HCT116 (cell line): ENCODE data around the gene HERC2. TPM values are rescaled to one million over a fixed set of nuclear protein-coding genes. Genes with fewer than 3 reads are reported as not detected.

ENCODE experiments used
- ATAC-seq: fragments of 200-7000 bp; cut with Tn5 transposase; 2 replicates; pipeline ENCODE4 v1.9.1; 2020; ENCODE audit warnings: mild to moderate bottlenecking, moderate library complexity
- BruUV-seq: library from RNA; stranded (reverse); fragments of 400-500 nt; replicated peaks from 2 replicates; lab custom pipeline; 2021; lab: Mats Ljungman, UMichigan
- CTCF ChIA-PET: fragments of 300-600 bp; sonication (Branson Sonifier 250); formaldehyde crosslinking; loops from one replicate; lab custom pipeline; 2021; ENCODE audit warnings: antibody characterized with exemption; lab: Charles Lee
- POLR2A ChIA-PET: fragments of 300-600, 350-600 bp; sonication (Branson Sonifier 250); formaldehyde crosslinking; loops from one replicate; lab custom pipeline; 2021; ENCODE audit warnings: antibody characterized with exemption; lab: Charles Lee
- RAD21 ChIA-PET, 2 experiments: fragments of 300-600 bp; sonication (Branson Sonifier 250); formaldehyde crosslinking; loops; one replicate each; lab custom pipeline; 2023; ENCODE audit warnings: low total read pairs in 2 of 2; ENCODE audit not compliant: uncharacterized antibody in 2 of 2, unreplicated experiment in 2 of 2, low non-redundant PET in 1 of 2; lab: Charles Lee
- DNase-seq: peaks from one replicate; pipeline ENCODE4 v3.0.0-alpha.2; 2010; ENCODE audit warnings: low read depth, low spot score
- H2AFZ ChIP-seq: fragments of 200-600 bp; shearing (Covaris generic), sonication (generic); 2 replicates; pipeline ENCODE4 v1.6.1; 2017; ENCODE audit warnings: low read depth, mixed run types, mixed read lengths, antibody characterized with exemption, low read length; ENCODE audit not compliant: poor library complexity, severe bottlenecking
- H3K27ac ChIP-seq: 2 replicates; pipeline ENCODE4 v1.5.1; 2012; ENCODE audit warnings: low read depth, low read length
- H3K27me3 ChIP-seq: fragments of 200-600 bp; sonication (generic); 2 replicates; pipeline ENCODE4 v1.6.1; 2016; ENCODE audit warnings: mixed run types, low read length, mixed read lengths; ENCODE audit not compliant: insufficient read depth
- H3K36me3 ChIP-seq, 2 experiments: fragments of 200-500 bp in 1 of 2; fragments of 200-600 bp in 1 of 2; sonication (Bioruptor generic) in 1 of 2; sonication (generic) in 1 of 2; 2 replicates each; pipeline versions ENCODE4 v1.5.1 to v1.6.1; 2014 to 2016; ENCODE audit warnings: low read length in 2 of 2, inconsistent platforms in 1 of 2, mixed read lengths in 1 of 2, mixed run types in 1 of 2; ENCODE audit not compliant: insufficient read depth in 2 of 2, control insufficient read depth in 1 of 2
- H3K4me1 ChIP-seq, 2 experiments: fragments of 200-600 bp in 1 of 2; sonication (generic) in 1 of 2; 2 replicates each; pipeline versions ENCODE4 v1.5.1 to v1.6.1; 2012 to 2017; ENCODE audit warnings: low read length in 2 of 2, inconsistent platforms in 1 of 2, mild to moderate bottlenecking in 1 of 2, mixed read lengths in 1 of 2, mixed run types in 1 of 2, moderate library complexity in 1 of 2; ENCODE audit not compliant: insufficient read depth in 2 of 2, control insufficient read depth in 1 of 2
- H3K4me2 ChIP-seq: fragments of 200-600 bp; sonication (generic); 2 replicates; pipeline ENCODE4 v1.6.1; 2017; ENCODE audit warnings: mixed run types, low read length, mixed read lengths
- H3K4me3 ChIP-seq, 2 experiments: fragments of 200-600 bp in 1 of 2; sonication (generic) in 1 of 2; replicated peaks in 1 of 2; 2 replicates each; pipeline ENCODE4 v1.5.1; 2011 to 2016; ENCODE audit warnings: low read length in 2 of 2, control low read depth in 1 of 2, low read depth in 1 of 2, mild to moderate bottlenecking in 1 of 2, mixed read lengths in 1 of 2, mixed run types in 1 of 2
- H3K79me2 ChIP-seq: fragments of 200-600 bp; sonication (generic); 2 replicates; pipeline ENCODE4 v1.6.1; 2017; ENCODE audit warnings: mild to moderate bottlenecking, mixed run types, low read length, moderate library complexity, mixed read lengths; ENCODE audit not compliant: insufficient read depth
- H3K9ac ChIP-seq: fragments of 200-600 bp; sonication (generic); 2 replicates; pipeline ENCODE4 v1.6.1; 2016; ENCODE audit warnings: low read length, mixed read lengths
- H3K9me2 ChIP-seq: fragments of 200-600 bp; sonication (generic), shearing (Covaris generic); 2 replicates; pipeline ENCODE4 v1.6.1; 2017; ENCODE audit warnings: mixed run types, mild to moderate bottlenecking, moderate library complexity; ENCODE audit not compliant: insufficient read depth
- H3K9me3 ChIP-seq, 2 experiments: fragments of 200-500 bp in 1 of 2; fragments of 200-600 bp in 1 of 2; sonication (Bioruptor generic) in 1 of 2; sonication (generic) in 1 of 2; 2 replicates each; pipeline ENCODE4 v1.6.1; 2014 to 2017; ENCODE audit warnings: low read length in 2 of 2, mixed read lengths in 2 of 2, inconsistent platforms in 1 of 2, low read depth in 1 of 2, mild to moderate bottlenecking in 1 of 2, mixed run types in 1 of 2, moderate library complexity in 1 of 2; ENCODE audit not compliant: control insufficient read depth in 1 of 2, insufficient read depth in 1 of 2
- H4K20me1 ChIP-seq: fragments of 200-600 bp; sonication (generic), shearing (Covaris generic); 2 replicates; pipeline ENCODE4 v1.6.1; 2017; ENCODE audit warnings: mixed run types, mild to moderate bottlenecking, moderate library complexity; ENCODE audit not compliant: insufficient read depth
- ATF3 ChIP-seq: IDR thresholded peaks from 2 replicates; pipeline ENCODE4 v1.6.1; 2012
- CBX3 ChIP-seq: IDR thresholded peaks from 2 replicates; pipeline ENCODE4 v1.6.1; 2012; ENCODE audit warnings: low read depth
- CEBPB ChIP-seq: IDR thresholded peaks from 2 replicates; pipeline ENCODE4 v1.6.1; 2012; ENCODE audit warnings: low read depth
- CTCF ChIP-seq, 3 experiments: fragments of 200-600 bp in 1 of 3; sonication (generic) in 1 of 3; IDR thresholded peaks in 2 of 3; conservative IDR thresholded peaks in 1 of 3; 2 replicates each; pipeline ENCODE4 v1.5.1; 2012 to 2017; ENCODE audit warnings: low read depth in 2 of 3, low read length in 2 of 3, antibody characterized with exemption in 1 of 3, borderline replicate concordance in 1 of 3, control low read depth in 1 of 3, mild to moderate bottlenecking in 1 of 3, mixed read lengths in 1 of 3, mixed run types in 1 of 3, moderate library complexity in 1 of 3; ENCODE audit not compliant: insufficient read depth in 1 of 3
- EGR1 ChIP-seq: IDR thresholded peaks from 2 replicates; pipeline ENCODE4 v1.6.1; 2012; ENCODE audit warnings: low read depth
- ELF1 ChIP-seq: IDR thresholded peaks from 2 replicates; pipeline ENCODE4 v1.6.1; 2012; ENCODE audit warnings: low read depth, borderline replicate concordance
- EZH2 ChIP-seq: fragments of 200-600 bp; sonication (generic); IDR thresholded peaks from 2 replicates; pipeline ENCODE4 v1.6.1; 2017; ENCODE audit warnings: antibody characterized with exemption, mixed run types
- EZH2phosphoT487 ChIP-seq: fragments of 200-600 bp; IDR thresholded peaks from 2 replicates; pipeline ENCODE4 v1.6.1; 2018; ENCODE audit warnings: antibody characterized with exemption, borderline replicate concordance
- FOSL1 ChIP-seq: IDR thresholded peaks from 2 replicates; pipeline ENCODE4 v1.6.1; 2012; ENCODE audit warnings: low read depth
- JUND ChIP-seq: IDR thresholded peaks from 2 replicates; pipeline ENCODE4 v1.6.1; 2012
- MAX ChIP-seq: IDR thresholded peaks from 2 replicates; pipeline ENCODE4 v1.6.1; 2012
- POLR2AphosphoS5 ChIP-seq: IDR thresholded peaks from 2 replicates; pipeline ENCODE4 v1.6.1; 2011; ENCODE audit warnings: mild to moderate bottlenecking, low read depth, low read length, moderate library complexity
- RAD21 ChIP-seq: IDR thresholded peaks from 2 replicates; pipeline ENCODE4 v1.6.1; 2012; ENCODE audit warnings: low read depth, mild to moderate bottlenecking
- SP1 ChIP-seq: IDR thresholded peaks from 2 replicates; pipeline ENCODE4 v1.6.1; 2012; ENCODE audit warnings: low read depth
- SRF ChIP-seq: IDR thresholded peaks from 2 replicates; pipeline ENCODE4 v1.6.1; 2012; ENCODE audit warnings: low read depth
- TCF7L2 ChIP-seq: IDR thresholded peaks from 2 replicates; pipeline ENCODE4 v1.7.0; 2011; ENCODE audit warnings: borderline replicate concordance, inconsistent platforms; ENCODE audit not compliant: insufficient read depth, insufficient read length; ENCODE audit errors: extremely low read depth
- ZBTB33 ChIP-seq: IDR thresholded peaks from 2 replicates; pipeline ENCODE4 v1.6.1; 2011; ENCODE audit warnings: mild to moderate bottlenecking, low read length, moderate library complexity; ENCODE audit not compliant: insufficient replicate concordance; ENCODE audit errors: extremely low read depth
- ZFX ChIP-seq: fragments of 450-650 bp; IDR thresholded peaks from 2 replicates; pipeline ENCODE4 v1.6.1; 2017
- ZNF274 ChIP-seq: fragments of 200-500 bp; sonication (Bioruptor generic); IDR thresholded peaks from 2 replicates; pipeline ENCODE4 v1.6.1; 2014; ENCODE audit warnings: mild to moderate bottlenecking, low read depth, low read length, inconsistent platforms
- intact Hi-C: fragments of 100-400 bp; cut with micrococcal nuclease; formaldehyde crosslinking; loops from 2 replicates; pipeline ENCODE4 v1.10.0; 2022
- total RNA-seq: library from RNA; stranded (reverse); gene quantifications from one replicate; pipeline ENCODE4 v1.2.1, GENCODE V29; 2021; ENCODE audit not compliant: unreplicated experiment
- TF ChIP-seq, protein P1 (sequence below): IDR thresholded peaks from 2 replicates; pipeline ENCODE4 v1.6.1; 2012; ENCODE audit warnings: low read depth

The HERC2 gene
- total RNA-seq, 1 experiment from 2014 or later: 55.5 TPM

DNA sequence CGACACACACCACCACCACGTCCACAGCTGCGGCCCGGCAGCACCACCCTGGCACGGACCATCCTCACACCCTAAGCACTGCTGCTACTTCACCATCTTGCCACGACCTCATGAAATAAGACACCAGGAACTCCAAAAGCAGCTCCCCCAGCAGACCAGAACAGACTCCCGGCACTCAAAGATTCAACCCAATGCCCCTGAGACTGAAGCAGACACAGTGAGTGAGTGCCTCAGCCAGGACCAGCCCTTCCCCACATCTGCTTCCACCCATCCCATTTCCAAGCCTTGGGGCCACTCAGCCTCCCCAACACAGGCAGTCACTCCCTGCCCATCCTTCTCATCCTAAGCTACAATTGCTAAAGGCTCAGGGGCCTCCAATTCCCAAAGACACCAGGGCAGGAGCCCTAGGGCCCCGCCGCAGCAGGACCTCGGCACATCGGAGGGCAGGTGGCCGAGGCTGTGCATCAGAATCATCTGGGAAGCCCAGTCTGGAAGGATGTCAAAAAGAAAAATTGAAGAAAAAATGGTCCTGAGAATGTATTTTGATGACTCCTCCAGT lies 204.5 kb downstream of the HERC2 start:
- Histone ChIP-seq H3K4me3 (no peak overlapping the region), H3K27me3 (no peaks in the 10 kb centered on the region), H3K27ac (no peak overlapping the region)
- RAD21 ChIA-PET: no interaction called here
- intact Hi-C loops: no loop called here
- DNase-seq: no peak
- TF ChIP-seq RAD21: no peak
- no peak for TF ChIP-seq POLR2AphosphoS5
- TF ChIP-seq ELF1: no peak
- TF ChIP-seq, protein P1, sequence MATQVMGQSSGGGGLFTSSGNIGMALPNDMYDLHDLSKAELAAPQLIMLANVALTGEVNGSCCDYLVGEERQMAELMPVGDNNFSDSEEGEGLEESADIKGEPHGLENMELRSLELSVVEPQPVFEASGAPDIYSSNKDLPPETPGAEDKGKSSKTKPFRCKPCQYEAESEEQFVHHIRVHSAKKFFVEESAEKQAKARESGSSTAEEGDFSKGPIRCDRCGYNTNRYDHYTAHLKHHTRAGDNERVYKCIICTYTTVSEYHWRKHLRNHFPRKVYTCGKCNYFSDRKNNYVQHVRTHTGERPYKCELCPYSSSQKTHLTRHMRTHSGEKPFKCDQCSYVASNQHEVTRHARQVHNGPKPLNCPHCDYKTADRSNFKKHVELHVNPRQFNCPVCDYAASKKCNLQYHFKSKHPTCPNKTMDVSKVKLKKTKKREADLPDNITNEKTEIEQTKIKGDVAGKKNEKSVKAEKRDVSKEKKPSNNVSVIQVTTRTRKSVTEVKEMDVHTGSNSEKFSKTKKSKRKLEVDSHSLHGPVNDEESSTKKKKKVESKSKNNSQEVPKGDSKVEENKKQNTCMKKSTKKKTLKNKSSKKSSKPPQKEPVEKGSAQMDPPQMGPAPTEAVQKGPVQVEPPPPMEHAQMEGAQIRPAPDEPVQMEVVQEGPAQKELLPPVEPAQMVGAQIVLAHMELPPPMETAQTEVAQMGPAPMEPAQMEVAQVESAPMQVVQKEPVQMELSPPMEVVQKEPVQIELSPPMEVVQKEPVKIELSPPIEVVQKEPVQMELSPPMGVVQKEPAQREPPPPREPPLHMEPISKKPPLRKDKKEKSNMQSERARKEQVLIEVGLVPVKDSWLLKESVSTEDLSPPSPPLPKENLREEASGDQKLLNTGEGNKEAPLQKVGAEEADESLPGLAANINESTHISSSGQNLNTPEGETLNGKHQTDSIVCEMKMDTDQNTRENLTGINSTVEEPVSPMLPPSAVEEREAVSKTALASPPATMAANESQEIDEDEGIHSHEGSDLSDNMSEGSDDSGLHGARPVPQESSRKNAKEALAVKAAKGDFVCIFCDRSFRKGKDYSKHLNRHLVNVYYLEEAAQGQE: no peak
- TF ChIP-seq TCF7L2: no peak
- TF ChIP-seq EZH2: no peak
- no peak for TF ChIP-seq ZNF274
- no peak for TF ChIP-seq FOSL1
- no peak for TF ChIP-seq CTCF (IDR thresholded peaks at IDR 0.05 in 2 of 3, conservative IDR thresholded peaks at IDR 0.05 in 1 of 3; ENCODE audit: borderline replicate concordance in 1 of 3, insufficient read depth in 1 of 3, low read depth in 2 of 3, low read length in 2 of 3)
- TF ChIP-seq EZH2phosphoT487: no peak
- no peak for TF ChIP-seq SP1
- TF ChIP-seq EGR1: no peak
- no peak for TF ChIP-seq CBX3
- TF ChIP-seq ZBTB33: no peak
- TF ChIP-seq CEBPB: no peak
- TF ChIP-seq MAX: no peak
- TF ChIP-seq SRF: no peak
- no peak for TF ChIP-seq JUND
- no peak for TF ChIP-seq ZFX
- no peak for TF ChIP-seq ATF3
- TF ChIP-seq, all 23 proteins: peak for 0
- POLR2A ChIA-PET: no interaction called here
- ATAC-seq: no peak
- Histone ChIP-seq H3K79me2 (no peaks in the 10 kb centered on the region), H3K9me2 (no peaks in the 10 kb centered on the region), H3K4me1 (no peaks in the 10 kb centered on the region), H4K20me1 (no peaks in the 10 kb centered on the region), H2AFZ (no peak overlapping the region), H3K9ac (no peak overlapping the region), H3K4me2 (no peak overlapping the region), H3K9me3 (no peaks in the 10 kb centered on the region), H3K36me3 (peaks cover 6 to 15% of the 10 kb centered on the region in 2 experiments; a peak in 3 of 4 replicates)
- CTCF ChIA-PET: interaction anchor here (3.2 kb wide), 1 partner anchor 9 kb away, joined by 8 read pairs; no protein-coding TSS in a partner anchor
- no TSS peak for BruUV-seq
